Stimulated activated CD4-positive, alpha-beta T cell treated with anti-CD3 and anti-CD28 coated beads, TNF-alpha, amount 100 ng/mL, for 4 hours (primary cell): Measurements from ENCODE around the gene UNC5A.

Source experiments
- DNase-seq, 3 experiments: peaks; one replicate each; pipeline ENCODE4 v3.0.0-alpha.2; 2020; ENCODE audit warnings: low read depth in 3 of 3

The UNC5A gene

GRCh38 chr5:176878906-176879662 lies 68.7 kb downstream of the UNC5A start:
- no peak for DNase-seq

- DNase-seq: no peak
Measured at GRCh38 chr5:176879663-176880361, 69.5 kb downstream of the UNC5A start.

- no peak for DNase-seq
Measured at GRCh38 chr5:176880366-176881020, 70.1 kb downstream of the UNC5A start.

GRCh38 chr5:176881021-176881749 lies 70.8 kb downstream of the UNC5A start:
- DNase-seq: no peak

GRCh38 chr5:176881816-176882566 lies 71.6 kb downstream of the UNC5A start:
- no peak for DNase-seq

- DNase-seq: no peak
Measured at GRCh38 chr5:176882567-176882903, 72.2 kb downstream of the UNC5A start.

- no peak for DNase-seq
Measured at GRCh38 chr5:176883700-176884570, 73.6 kb downstream of the UNC5A start.

GRCh38 chr5:176884571-176884890 lies 74.2 kb downstream of the UNC5A start:
- DNase-seq: no peak

- DNase-seq: no peak
Measured at GRCh38 chr5:176886336-176887251, 76.2 kb downstream of the UNC5A start.

GRCh38 chr5:176887252-176887849 lies 77.0 kb downstream of the UNC5A start:
- no peak for DNase-seq

- DNase-seq: no peak
Measured at GRCh38 chr5:176888016-176888864, 77.9 kb downstream of the UNC5A start.

- no peak for DNase-seq
Measured at GRCh38 chr5:176888865-176889165, 78.5 kb downstream of the UNC5A start.

GRCh38 chr5:176889321-176890280 lies 79.2 kb downstream of the UNC5A start:
- no peak for DNase-seq

- no peak for DNase-seq
Measured at GRCh38 chr5:176890455-176891330, 80.3 kb downstream of the UNC5A start.

- no peak for DNase-seq
Measured at GRCh38 chr5:176891331-176891958, 81.1 kb downstream of the UNC5A start.

GRCh38 chr5:176892663-176893062 lies 82.3 kb downstream of the UNC5A start:
- no peak for DNase-seq
